DMS153 treated with DMSO at 0.1 percent for 48 hours (cell line): ENCODE measurements around the gene TMIE.

Experiments
- DNase-seq: peaks from one replicate; lab custom pipeline; 2025; ENCODE audit not compliant: unreplicated experiment; lab: John Stamatoyannopoulos, UW

The TMIE gene

GRCh38 chr3:46707601-46708011 is 6.4 kb downstream of the TMIE start:
- no peak for DNase-seq

- DNase-seq = no peak
These were observed 7.4 kb downstream of the TMIE start for GRCh38 chr3:46708401-46709156.

GRCh38 chr3:46709157-46709654 is 8.0 kb downstream of the TMIE start:
- DNase-seq = no peak

GRCh38 chr3:46709721-46710120 is 8.5 kb downstream of the TMIE start:
- no peak for DNase-seq

- no peak for DNase-seq
These were observed 9.0 kb downstream of the TMIE start for GRCh38 chr3:46710229-46710628.

GRCh38 chr3:46710671-46711295 is 9.6 kb downstream of the TMIE start:
- no peak for DNase-seq

- DNase-seq = no peak
These were observed 10.1 kb downstream of the TMIE start for GRCh38 chr3:46711305-46711704.

GRCh38 chr3:46711760-46712159 is 10.6 kb downstream of the TMIE start:
- no peak for DNase-seq

GRCh38 chr3:46712191-46713049 is 11.2 kb downstream of the TMIE start:
- no peak for DNase-seq

GRCh38 chr3:46713050-46713897 is 12.1 kb downstream of the TMIE start:
- DNase-seq = no peak

- no peak for DNase-seq
These were observed 12.8 kb downstream of the TMIE start for GRCh38 chr3:46713898-46714552.

- DNase-seq = no peak
These were observed 13.7 kb downstream of the TMIE start for GRCh38 chr3:46714728-46715506.

GRCh38 chr3:46715507-46716175 is 14.4 kb downstream of the TMIE start:
- DNase-seq = no peak

GRCh38 chr3:46716461-46717441 is 15.6 kb downstream of the TMIE start:
- DNase-seq = no peak

- DNase-seq = no peak
These were observed 16.4 kb downstream of the TMIE start, which contains the start of gene PRSS50 for GRCh38 chr3:46717447-46718231. Gene PRSS50, minus strand, starts transcription at chr3:46717869. Its CDS starts 45 bp downstream, at chr3:46717824.

- no peak for DNase-seq
These were observed 17.9 kb downstream of the TMIE start for GRCh38 chr3:46719044-46719565.
